HG03520 (cell line): Measurements from ENCODE around the gene ENOX1.

Experiments
- ATAC-seq: cut with Tn5 transposase; IDR thresholded peaks from one replicate; pipeline ENCODE4 v1.9.1; 2021; ENCODE audit warnings: mild to moderate bottlenecking, moderate library complexity; ENCODE audit not compliant: unreplicated experiment

Gene ENOX1

DNA sequence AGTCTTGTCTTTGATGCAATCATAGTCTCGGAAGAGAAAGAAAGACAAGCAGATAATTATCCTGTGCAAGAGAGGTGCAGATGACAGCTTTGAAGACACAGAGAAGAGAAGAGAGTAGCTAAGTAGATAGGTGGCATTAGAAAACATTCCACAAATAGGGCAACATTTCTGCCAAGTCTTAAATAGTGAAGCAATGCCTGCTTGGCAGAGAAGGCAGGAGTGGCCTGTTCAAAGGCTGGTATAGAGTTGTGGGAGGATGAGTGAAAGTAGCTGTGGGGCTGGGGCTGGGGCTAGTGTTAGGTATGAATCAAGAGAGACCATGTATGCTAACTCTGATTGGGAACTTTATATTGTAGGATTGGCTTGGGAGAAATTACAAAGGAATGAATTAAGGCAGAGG is 457.9 kb downstream of the ENOX1 start:
- ATAC-seq, result no peak

DNA sequence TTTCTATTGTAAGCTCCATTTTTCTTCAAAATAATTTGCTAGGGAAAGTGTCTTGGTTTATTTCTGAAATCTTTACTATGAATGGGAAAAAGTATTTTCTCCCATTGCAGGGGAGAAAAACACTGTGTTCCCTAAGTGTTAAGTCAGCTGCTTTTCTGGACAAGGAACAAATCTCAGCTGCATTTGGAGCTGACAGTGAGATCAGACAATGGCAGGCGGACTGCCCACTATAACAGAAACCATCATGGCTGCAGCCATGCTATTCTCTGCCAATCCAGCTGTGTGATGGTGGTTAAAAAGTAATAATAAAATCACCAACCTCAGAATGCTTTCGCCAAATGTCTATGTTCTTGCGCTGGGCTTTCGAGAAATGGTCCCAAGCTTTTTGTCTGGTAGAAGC is 460.7 kb downstream of the ENOX1 start:
- ATAC-seq, result no peak

DNA sequence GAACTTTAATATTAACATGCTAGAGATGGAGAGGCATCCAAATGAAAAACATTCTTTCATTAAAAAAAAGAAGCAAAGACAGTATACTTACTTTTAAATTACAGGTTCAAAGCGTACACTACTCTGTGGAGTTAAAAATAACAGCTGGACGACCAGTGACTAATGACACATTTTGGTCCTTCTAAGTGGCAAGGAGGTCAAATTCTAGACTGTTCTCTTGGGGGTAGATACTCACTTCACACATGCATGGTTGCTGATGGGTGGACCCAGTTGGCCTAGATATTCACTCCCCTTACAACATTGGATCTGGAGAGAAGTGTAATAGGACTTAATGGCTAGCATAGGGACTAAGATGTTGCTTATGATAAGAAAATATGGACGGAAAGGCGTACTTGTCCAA is 461.1 kb downstream of the ENOX1 start:
- ATAC-seq, result no peak

GRCh38 chr13:43324129-43324528 is 462.6 kb downstream of the ENOX1 start:
- ATAC-seq, result no peak

- no peak for ATAC-seq
Observed at GRCh38 chr13:43319617-43320444, 466.9 kb downstream of the ENOX1 start.

GRCh38 chr13:43316946-43317353 is 469.8 kb downstream of the ENOX1 start:
- no peak for ATAC-seq

DNA sequence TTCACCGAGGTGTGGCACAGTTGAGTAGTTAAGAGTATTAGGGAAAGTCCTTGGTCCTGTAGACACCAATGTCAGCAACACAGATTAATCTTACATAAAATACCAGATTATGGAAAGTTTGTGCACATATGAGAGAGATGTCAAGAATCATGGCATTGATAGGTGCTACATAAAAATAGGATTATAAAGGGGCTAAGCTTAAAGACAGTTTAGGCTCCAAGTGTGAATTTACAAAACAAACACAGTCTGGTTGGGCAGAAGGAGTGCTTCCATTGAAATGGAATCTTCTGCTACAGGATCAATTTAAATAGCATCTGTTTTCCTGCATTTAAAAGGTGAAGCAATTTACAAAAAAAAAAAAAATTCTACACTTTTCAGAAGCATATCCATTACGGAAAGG is 470.5 kb downstream of the ENOX1 start:
- ATAC-seq, result no peak

DNA sequence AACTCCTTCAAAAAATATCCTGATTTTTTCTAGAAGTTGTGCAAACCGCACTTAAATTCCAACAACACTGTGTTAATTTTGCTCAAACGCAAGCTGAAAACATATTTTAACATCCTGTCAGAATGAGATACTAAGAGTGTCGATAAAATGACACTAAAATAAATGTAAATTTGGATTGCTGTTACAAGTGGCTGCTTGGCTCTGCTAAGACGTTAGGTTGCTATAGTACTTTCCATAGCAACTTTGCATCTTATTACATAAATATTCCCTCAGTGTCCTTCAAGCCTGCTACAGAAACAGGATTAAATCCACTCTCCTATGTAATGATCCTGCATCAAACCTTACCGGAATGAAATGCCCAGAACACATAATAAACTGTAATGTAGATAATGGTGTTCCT is 471.2 kb downstream of the ENOX1 start:
- no peak for ATAC-seq

GRCh38 chr13:43309311-43309710 is 477.5 kb downstream of the ENOX1 start:
- no peak for ATAC-seq

GRCh38 chr13:43307921-43308433 is 478.8 kb downstream of the ENOX1 start:
- no peak for ATAC-seq

- ATAC-seq, result no peak
Observed at GRCh38 chr13:43307221-43307920, 479.4 kb downstream of the ENOX1 start.

GRCh38 chr13:43306372-43306771 is 480.4 kb downstream of the ENOX1 start:
- no peak for ATAC-seq

GRCh38 chr13:43305416-43305815 is 481.4 kb downstream of the ENOX1 start:
- ATAC-seq, result no peak

DNA sequence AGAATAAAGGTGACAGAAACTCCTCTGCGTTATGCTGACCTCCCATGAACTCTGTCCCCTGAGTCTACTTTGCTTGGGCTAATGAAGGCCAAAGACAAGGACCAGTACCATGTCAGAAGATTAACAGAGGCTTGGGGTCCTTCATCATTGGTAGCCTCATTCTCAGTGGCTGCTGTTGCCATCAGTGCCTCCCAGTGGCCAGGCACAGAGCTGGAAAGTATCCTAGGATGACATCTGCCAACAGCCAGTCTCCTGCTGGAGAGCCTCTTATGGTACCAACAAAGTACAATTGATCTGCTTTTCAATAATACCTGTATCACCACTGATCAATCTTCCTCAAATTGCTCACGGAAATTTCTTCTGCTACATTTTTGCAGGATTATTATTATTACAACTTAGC is 481.8 kb downstream of the ENOX1 start:
- no peak for ATAC-seq

- no peak for ATAC-seq
Observed at GRCh38 chr13:43304449-43304848, 482.3 kb downstream of the ENOX1 start.

DNA sequence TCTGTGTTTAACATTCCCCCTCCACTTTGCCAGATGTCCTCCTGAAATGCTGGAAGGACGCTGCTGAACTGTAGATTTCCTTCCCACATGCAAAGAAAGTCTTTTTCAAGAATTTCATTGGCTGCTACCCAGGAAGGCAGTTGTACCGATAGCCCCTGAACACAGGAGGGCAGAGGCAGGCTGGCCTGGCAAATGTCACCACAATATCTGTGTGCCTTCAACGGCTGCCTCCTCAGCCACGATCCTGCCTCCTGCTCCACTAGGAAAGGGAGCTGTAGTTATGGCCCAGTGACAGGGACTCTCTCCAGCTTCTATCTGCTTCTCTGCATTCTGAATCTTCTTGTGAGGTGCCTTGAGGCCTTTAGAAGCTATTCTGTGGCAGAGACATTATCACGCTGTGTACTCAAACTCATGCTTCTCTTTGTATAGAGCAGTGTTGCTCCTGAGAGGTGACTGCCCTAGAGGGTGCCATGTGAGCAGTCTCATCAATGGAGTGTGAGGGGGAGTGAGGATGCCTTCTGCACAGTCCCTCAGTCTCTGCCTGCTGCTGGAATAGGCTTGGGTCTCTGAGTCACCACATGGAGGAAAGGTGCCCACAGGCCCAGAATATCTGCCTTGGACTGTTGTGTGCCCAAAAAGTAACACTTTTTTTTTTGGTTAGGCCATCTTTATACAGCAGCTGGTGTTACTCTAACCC is 483.6 kb downstream of the ENOX1 start:
- no peak for ATAC-seq

DNA sequence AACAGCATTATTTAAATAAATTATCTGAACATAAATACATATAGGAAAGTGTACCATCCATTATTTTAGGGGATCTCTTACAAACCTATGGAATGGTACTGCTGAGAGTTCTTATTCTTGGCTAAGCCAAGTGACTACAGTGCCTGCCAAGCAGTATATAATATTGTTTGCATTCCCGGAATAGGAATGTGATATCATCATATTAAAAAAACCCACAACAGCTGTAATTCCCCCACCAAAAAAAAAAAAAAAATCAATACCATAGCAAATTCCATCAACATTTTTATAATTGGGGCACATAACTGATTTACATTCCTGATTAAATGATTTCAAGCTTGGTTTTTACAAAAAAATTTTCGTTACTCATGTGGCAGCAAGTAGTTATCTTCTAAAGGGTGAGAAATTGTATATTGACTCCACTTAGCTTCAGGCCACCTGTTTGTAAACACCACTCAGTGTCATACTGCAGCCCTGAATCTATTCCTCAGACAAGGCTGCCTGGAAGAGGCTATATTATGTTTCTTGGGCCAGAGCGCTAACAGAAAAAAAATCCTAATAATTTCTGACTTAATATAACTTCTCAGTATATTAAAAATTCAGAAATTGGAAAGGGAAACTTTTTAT is 485.3 kb downstream of the ENOX1 start:
- no peak for ATAC-seq

DNA sequence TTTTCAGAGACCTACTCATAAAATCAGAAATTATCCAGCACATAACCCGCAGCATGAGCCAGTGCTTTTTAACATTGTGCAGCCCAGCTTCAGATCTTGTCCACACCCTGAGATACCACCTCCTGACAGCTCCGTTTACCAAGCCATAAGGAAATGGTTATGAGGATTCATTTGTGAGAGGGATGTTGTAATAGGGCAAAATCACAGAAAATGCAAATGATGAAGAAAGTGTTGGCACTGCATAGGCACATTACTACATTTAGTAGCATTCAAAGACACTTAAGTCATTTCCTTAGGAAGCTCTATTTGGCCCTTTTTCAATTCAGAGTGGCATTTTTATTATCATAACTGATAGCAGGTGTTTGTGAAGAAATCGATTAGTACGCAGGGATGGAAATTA is 485.9 kb downstream of the ENOX1 start:
- no peak for ATAC-seq

DNA sequence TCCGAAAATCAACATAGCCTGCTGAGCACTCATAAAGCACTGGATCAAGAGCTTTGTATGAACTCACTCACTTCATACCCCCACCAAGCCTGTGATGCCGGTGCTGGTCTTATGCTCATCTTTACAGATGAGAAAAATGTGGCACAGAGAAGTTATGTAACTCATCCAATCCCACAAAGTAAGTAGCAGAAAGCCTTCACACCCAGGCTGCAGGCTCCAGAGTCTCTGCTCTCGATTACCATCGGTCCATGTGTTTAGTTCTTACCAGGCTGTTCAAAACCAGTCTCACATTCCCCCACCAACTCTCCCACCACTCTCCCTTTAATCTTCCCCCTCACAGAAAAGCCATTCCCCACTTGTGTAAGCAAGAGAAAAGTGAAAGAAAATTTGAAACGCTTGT is 487.4 kb downstream of the ENOX1 start:
- ATAC-seq, result no peak

DNA sequence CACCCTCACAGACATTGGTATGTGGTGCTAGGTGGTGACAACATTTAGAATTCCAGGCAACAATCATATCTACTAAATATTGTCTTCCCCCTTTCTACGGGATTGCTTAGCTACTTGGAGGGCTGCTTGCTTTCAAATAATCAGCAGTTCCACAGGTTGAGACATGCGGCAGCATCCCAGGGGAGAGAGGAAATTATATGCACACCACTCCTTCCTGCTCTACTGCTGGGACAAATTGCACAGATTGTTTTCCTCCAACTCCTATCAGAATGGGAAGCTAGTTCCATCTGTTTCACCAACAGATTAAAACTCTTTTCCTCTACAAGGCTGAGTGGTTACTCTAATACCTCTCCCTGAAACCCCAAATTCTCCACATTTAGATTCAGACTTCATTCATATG is 488.0 kb downstream of the ENOX1 start:
- ATAC-seq, result no peak
